CD4-positive, alpha-beta T cell treated with Interleukin-21 for 1 hour (primary cell): ENCODE measurements around the gene TTC39C.
"Not testable (repeated sequence)": the region's sequence is repeated elsewhere in the genome, so short reads cannot be mapped to it uniquely, and the experiment has no call there.

Experiments
- DNase-seq: peaks from one replicate; pipeline ENCODE4 v3.0.0-alpha.2; 2020

TTC39C gene

DNA sequence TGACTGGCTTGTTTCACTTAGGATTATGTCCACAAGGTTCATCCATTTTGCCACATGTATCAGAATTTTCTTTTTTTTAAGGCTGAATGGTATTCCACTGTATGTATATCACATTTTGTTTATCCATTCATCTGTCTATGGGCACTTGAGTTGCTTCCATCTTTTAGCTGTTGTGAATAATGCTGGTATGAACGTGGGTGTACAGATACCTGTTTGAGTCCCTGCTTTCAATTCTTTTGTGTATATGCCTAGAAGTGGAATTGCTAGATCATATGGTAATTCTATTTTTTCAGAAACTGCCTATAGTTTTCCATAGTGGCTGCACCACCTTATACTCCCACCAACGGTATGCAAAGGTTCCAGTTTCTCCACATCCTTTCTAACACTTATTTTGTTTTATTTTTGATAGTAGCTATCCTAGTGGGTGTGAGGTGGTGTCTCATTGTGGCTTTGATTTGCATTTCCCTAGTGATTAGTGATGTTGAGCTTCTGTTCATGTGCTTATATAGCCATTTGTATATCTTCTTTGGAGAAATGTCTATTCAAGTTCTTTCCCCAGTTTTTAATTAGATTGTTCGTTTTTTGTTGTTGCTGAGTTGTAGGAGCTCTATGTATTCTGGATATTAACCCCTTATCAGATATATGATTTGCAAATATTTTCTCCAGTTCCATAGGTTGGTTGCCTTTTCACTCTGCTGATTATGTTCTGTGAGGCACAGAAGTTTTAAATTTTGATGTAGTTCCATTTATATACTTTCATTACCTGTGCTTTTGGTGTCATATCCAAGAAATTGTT lies 40.7 kb downstream of the TTC39C start:
- DNase-seq, result no peak

DNA sequence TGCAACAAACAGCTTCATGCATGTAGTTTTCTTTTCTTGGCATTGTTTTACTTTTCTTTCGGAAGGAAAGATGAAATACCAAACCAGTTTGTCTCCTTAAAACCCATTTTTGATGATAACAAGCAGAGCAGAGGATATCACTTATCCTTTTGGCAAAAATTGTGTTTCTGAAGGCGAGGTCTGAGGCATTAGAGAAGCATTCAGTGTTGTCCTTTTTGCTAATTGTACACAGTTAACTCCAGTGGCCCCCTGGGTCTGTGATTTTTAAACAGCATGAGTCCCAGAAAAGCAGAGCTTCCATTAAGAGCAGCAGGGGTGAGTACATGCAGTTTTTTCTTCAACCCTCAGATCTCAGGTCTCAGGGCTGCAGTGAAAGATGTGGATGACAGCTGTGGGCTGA lies 41.3 kb downstream of the TTC39C start:
- DNase-seq, result no peak

DNA sequence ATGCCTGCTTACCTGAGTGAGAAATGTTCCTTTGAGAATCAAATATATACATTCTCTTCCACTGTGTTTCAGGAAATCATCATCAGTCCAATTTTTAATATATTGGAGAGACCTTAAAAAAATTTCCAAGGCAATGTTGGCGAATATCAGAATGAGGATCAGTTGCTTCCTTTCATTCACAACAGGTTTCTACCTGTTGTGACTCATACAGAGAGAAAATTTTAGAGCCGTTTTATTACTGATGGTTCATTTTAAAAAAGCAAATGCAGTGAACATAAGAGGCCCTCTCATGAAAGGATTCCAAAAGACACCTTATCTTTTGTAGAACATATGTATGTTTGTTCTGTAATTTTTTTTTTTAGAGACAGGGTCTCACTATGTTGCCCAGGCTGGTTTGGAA lies 42.0 kb downstream of the TTC39C start:
- DNase-seq, result no peak

DNA sequence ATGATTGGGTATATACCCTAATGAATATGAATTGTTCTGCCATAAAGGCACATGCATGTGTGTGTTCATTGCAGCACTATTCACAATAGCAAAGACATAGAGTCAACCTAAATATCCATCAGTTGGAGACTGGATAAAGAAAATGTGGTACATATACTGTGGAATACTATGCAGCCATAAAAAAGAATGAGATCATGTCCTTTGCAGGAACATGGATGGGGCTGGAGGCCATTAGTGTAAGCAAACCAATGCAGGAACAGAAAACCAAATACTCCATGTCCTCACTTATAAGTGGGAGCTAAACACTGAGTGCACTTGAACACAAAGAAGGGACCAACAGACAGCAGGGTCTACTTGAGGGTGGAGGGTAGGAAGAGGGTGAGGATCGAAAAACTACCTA lies 43.2 kb downstream of the TTC39C start:
- no peak for DNase-seq

DNA sequence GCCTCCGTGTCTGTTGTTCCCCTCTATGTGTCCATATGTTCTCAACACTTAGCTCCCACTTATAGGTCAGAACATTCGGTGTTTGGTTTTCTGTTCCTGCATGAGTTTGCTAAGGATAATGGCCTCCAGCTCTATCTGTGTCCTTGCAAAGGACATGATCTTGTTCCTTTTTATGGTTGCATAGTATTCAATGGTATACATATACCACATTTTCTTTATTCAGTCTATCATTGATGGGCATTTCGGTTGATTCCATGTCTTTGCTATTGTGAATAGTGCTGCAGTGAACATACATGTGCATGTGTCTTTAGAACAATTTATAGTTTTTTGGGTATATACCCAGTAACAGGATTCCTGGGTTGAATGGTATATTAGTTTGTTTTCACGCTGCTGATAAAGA lies 44.8 kb downstream of the TTC39C start:
- DNase-seq, result not testable (repeated sequence)

DNA sequence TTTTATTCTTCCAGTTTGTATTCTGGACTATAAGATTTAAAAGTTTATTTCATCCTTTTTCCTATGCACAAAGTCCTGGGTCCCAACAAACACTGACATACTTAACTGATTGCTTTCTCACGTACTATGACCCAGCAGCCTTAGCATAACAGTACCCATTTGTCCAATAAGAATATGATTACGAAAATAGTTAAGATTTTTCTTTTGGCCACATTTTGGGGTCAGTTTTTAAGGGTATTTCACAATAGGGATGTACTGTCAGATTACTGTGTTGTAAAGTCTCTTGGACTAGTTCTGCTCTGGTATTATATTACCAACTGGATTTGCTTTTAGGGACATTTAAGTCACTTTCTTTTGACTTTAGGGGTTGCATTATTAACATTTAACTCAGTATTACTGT lies 46.1 kb downstream of the TTC39C start:
- DNase-seq, result no peak

DNA sequence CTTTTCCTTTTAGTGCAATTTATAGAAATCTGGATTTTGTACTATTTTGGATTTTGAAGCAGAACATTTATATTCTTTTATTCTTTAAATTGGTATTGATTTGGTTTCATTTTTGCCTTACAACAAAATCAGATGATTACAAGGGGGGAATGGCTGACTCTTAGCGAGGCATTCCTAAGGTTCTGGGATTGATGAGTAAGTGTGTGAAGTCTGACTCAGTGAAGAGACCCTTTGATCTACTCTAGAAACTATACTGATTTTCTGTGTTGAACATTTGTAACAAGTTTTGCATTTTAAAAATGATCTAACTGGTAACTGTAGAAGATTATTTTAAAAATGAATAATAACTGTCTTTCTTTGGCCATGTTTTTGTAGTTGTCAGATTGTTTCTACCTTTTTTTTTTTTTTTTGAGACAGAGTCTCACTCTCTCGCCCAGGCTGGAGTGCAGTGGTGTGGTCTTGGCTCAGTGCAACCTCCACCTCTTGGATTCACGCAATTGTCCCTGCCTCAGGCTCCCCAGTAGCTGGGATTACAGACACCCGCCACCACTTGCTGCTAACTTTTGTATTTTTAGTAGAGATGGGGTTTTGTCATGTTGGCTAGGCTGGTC lies 48.7 kb downstream of the TTC39C start:
- DNase-seq, result no peak

DNA sequence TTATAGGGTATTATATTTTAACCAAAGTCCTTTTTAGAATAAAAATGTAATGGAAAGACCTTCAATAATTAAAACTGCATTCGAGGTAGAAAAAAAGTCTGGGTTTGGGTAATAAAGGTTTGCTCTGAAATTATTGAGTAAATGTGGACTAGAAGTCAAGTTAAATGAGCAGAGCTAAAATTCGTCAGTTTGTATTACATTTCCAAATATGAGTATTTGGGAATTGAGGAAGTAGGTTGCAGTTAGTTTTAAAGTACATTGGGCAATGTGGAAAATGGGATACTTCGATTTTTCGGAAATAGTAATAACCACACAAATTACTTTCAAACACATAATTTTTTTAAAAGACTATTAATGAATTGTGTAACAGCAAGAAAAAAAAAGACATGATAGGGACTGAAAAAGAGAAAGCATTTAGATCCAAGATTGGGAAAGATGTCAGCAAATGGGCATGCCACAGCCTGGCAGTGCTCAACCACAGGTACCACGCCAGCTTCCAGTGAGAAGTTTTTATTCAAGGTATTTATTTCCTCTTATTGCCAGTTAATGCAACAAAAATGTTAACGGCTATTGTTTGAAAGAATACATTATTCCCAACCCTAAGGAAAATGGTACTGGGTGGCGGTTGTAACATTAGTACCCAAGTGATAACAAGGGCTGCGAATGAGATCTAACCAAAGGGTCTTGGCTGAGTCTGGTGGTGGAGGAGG lies 50.0 kb downstream of the TTC39C start:
- DNase-seq, result no peak

DNA sequence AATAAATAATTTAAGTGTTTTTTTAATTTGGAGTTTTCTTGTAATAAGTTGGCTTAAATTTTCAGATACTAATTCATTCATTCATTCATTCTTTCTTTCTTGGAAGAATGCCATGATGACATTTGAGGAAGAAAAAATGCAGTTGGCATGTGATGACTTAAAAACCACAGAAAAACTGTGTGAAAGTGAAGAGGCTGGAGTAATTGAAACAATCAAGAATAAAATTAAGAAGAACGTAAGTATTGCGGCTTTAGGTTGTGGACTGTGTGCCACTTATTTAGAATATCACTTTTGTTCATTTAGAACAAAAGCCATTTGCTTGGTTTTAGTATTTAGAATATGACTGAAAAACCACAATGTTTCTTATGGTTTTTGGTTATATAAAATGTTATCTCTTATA lies 51.4 kb downstream of the TTC39C start:
- no peak for DNase-seq

DNA sequence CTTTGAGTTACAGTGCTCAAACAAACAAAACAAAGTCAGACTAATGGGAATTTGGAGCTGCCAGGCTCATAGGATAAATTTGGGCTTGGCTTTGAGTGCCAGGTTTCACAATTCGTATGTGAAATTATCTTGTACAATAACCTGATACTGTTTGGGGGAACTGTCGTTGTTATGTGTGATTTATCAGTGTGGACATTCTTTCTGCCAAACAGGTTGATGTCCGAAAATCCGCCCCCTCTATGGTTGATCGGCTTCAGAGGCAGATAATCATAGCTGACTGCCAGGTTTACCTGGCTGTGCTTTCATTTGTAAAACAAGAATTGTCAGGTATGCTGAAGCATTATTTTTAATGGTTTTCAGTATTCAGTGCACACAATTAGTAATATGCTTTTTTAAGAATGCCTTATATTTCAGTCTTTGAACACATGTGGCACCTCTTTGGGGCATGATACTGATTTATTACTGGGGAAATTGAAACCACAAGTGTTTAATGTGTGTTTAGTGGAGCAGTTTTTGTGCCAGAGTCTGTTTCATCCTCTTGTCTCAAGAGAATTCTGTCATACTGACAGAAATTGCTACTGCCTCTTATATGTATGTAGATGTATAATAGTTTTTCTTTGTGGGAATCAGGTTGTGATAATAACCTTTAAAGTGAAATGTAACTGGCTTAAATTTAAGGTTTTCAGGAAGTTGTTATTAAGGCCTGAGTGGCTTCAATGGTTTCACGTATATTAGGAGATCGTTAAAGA lies 54.6 kb downstream of the TTC39C start:
- DNase-seq, result no peak

DNA sequence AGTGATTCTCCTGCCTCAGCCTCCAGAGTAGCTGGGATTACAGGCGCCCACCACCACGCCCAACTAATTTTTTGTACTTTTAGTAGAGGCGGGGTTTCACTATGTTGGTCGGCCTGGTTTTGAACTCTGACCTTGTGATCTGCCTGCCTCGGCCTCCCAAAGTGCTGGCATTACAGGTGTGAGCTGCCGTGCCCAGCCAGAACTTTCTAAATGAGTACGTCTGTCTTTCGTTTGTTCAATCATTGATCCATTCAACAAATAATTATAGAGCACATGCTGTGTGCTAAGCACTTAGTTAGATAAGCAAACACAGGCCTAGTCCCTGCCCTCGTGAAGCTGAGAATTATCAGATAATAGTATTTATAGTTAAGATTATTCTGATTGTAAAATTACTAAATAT lies 56.5 kb downstream of the TTC39C start:
- DNase-seq, result no peak

DNA sequence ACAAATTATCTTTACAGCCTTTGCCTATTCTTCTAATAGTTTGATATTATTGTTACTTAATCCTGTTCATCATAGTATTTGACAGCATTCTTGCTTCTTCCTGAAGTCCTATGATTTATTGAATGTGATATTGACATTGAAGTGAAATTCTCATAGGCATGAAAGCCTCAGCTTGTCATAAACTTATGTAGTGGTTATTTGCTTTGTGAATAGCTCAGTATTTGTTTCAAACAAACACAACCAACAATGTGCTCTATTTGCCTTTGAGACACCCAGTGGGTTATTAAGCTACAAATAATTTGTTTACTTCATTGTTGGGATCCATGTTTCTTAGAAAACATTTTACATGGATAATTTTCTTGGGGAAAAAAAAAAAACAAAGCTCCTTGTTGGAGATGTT lies 57.2 kb downstream of the TTC39C start:
- DNase-seq, result no peak

DNA sequence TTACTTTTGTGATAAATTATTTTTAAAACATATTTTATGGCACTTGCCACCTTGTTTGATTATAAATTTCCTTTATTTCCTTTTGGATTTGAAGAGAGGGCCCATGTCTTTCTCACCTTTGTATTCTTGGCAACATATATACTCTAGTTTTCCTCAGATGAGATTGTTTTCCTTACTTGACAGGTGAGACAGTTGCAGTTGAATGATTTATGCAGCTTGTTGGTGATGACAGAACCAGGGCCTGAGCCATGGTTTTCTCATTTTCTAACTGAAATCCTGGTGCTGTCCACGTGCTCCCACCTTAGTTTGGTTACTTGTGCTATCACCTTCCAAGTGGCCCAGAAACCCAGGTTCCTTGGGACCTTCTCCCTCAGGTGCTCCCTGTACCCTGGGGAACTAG lies 58.2 kb downstream of the TTC39C start:
- no peak for DNase-seq

DNA sequence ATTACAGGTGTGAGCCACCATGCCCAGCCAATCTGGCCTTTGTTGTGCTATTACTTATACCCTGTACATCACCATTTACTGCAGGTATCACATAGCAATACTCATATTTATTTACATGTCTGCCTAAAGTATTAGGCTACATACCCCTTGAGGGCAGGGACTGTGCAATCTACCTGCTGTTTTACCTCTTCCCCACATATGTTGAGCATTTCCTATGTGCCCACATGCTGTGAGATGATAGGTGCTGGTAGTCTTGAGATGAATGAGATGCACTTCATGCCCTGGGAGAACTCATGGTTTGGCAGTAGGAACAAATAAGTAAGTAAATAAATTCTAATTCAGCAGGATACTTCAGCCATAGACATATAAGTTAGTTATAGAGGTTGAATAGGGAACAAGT lies 59.2 kb downstream of the TTC39C start:
- no peak for DNase-seq

DNA sequence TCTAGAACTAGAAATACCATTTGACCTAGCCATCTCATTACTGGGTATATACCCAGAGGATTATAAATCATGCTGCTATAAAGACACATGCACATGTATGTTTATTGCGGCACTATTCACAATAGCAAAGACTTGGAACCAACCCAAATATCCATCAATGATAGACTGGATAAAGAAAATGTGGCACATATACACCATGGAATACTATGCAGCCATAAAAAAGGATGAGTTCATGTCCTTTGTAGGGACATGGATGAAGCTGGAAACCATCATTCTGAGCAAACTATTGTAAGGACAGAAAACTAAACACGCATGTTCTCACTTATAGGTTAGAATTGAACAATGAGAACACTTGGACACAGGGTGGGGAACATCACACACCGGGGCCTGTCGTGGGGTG lies 60.2 kb downstream of the TTC39C start:
- DNase-seq, result not testable (repeated sequence)

DNA sequence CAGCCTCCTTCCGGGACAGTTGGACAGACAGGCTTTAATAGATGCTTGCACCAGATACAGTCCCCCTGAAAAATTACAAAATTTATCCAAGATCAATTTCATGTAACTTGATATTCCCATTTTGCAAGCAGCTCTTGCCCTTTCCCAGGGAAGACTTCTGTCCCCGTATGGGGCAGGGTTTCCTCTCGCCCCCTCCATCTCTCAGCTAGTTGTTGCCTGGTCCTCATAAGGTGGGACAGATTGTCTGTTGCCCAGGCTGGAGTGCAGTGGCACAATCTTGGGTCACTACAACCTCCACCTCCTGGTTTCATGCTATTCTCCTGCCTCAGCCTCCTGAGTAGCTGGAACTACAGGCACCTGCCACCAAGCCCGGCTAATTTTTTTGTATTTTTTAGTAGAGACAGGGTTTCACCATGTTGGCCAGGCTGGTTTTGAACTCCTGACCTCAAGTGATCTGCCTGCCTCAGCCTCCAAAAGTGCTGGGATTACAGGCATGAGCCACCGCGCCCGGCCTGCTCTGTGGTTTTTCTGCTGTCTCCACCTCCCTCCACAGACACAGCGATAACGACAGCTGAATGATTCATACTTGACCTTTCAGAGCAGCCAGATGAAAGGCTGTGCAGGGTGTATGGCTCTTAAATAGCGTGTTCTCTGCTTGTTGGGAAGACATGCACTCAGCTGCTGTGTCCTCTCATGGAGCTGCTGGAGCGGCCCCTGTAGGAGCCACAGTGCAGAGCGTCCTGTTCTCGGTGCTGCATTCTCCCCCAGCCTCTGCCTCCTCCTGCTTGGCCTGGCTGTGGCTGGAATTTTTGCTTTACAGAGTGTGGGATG lies 61.4 kb downstream of the TTC39C start:
- peak; percentile 43 for DNase-seq

DNA sequence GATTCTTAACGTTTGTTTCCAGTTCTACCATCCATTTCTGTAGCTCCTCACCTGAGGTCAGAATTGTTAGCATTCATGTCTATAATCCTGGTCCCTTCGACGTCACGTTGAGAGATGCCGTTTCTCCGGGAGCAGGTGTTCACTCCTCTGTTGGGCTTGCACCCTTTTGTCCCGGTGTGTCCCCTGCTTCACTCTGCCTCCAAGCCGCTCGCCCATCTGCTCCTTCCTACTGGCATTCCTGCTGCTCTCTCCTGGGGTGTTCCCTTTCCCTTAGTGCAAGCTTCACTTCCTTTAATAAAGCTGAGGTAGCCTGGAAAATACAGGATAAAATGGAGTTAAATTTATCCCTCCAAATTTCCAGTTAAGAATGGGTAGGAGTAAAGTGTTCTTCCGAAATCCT lies 62.4 kb downstream of the TTC39C start:
- DNase-seq, result no peak

DNA sequence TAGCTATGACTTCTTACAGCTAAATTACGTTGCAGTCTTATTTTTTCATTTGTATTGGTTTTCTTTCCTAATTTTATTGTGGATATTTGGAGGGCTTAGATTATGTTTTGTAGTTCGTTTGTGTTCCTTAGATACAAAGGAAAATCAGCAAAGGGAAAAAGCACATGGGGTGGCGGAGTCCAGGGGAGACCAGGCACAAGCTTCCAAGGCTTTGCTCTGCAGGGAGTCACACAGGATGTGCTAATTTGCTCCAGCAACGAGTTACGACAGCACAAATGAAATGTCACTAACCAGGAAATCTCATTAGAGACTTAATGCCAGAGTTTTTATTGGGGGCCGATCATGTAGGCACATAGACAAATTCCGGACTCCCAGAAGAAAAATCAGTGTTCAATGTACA lies 63.8 kb downstream of the TTC39C start:
- no peak for DNase-seq

DNA sequence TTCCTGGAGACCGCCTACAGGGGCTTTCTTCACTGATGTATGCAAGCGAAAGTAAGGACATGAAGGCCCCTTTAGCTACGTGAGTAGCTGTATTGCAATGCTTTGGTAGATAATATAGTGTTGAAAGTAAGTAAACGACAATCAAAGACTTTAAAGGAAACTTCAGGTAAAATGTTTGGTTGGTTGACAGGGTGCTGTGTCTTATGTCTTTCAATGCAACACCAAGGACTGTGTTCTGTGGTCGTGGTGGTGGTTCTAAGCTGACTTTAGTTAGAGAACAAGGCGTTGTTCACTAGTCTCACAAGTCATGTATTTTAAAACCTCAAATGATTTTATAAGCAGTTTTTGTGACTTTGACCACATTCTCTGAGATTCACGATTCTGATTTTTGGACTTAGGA lies 66.3 kb downstream of the TTC39C start:
- no peak for DNase-seq

DNA sequence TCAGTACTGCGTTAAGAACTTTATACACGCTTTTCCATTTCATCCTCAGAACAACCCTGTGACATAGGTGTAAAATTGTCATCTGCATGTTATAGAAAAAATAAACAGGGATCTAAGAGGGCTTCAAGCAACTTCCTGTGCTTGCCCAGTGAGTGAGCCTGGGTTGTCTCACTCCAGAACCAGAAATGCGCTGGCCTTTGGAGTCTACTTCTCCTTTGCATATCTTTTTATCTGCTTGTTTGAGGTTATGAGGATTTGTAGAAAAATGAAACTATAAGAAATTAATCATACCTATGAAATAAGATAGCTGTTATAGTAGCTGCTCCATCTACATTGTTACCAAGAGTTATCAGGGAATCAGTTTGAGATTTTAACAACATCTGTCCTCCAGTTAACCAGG lies 69.0 kb downstream of the TTC39C start:
- no peak for DNase-seq

DNA sequence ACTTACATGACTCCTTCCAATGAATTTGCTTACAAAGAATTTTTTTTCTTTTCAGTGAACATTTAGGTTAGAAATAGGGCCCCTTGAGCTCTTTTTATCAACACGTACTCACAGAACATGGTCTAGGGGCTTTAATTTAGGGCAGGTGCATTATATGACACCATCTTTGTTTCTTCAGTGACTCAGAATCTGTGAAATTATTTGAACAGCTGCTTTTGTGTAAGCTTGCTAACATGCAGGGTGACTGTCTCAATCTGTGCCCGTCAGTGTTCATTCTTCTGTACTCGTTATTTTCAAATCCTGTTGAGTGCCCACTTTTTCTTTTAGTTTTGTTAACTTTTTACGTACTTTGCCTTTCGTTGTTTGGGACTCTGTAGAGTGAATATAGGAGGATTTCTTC lies 71.5 kb downstream of the TTC39C start:
- DNase-seq, result no peak

DNA sequence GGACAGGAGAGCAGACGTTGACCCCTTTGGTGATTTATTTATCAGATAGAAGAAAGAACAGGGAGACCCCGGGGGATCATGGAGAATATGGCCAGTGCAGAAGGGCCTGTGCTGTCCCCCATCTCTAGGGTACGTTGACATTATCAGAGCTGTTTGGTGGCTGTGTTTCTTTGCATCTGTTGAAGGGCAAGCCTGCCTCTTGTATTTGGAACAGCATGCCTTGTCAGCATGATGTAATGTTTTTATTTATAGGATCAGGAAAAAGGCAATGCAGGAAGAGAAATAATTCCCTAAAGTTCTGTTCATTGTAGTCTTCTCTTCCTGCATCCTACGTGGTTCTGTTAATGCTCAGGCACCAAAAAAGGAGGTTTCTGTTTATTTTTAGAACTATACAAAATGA lies 74.5 kb downstream of the TTC39C start:
- no peak for DNase-seq
